ENCODE data around the gene BTNL8. TPM values are rescaled to one million over a fixed set of nuclear protein-coding genes. Genes with fewer than 3 reads are reported as not detected.

BTNL8 gene, protein sequence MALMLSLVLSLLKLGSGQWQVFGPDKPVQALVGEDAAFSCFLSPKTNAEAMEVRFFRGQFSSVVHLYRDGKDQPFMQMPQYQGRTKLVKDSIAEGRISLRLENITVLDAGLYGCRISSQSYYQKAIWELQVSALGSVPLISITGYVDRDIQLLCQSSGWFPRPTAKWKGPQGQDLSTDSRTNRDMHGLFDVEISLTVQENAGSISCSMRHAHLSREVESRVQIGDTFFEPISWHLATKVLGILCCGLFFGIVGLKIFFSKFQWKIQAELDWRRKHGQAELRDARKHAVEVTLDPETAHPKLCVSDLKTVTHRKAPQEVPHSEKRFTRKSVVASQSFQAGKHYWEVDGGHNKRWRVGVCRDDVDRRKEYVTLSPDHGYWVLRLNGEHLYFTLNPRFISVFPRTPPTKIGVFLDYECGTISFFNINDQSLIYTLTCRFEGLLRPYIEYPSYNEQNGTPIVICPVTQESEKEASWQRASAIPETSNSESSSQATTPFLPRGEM
- total RNA-seq (under 1 TPM; 0.29 to 0.30 TPM), polyA plus RNA-seq (1 to 10 TPM in 1 of 2 donors, not detected in 1; 2.0 TPM)
- long read RNA-seq, donor 1, result 0 reads
- long read RNA-seq, donor 2, result 0 reads

DNA sequence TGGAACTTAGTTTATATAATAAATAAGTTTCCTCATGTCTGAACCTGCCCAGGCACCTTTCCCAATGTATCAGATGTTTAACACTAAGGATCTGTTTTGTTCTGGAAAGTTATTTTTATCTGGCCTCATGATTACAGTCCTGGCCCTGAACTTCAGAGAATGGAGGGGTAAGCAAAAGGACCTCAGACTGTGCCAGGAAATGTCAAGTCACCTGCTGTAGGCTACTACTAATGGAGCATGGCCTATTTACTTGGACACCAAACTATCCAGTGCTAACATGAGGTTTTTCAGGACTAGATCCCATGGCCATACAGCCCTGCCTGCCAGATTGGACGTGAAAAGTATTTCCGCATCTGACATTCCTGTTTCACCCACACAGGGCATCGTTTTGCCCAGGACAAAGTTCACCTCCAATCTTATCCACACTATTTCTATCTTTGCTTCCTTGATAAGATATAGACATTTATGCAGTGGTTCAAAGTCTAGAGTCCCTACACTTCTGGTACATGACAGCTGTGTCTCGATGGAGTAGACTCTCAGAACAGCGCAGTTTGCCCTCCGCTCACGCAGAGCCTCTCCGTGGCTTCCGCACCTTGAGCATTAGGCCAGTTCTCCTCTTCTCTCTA lies at the start of gene BTNL8:
Gene BTNL8 (plus strand): TSS at position 539 of the 626 bp plus-strand sequence. CDS start 152 bp downstream, outside the sequence.
- Histone ChIP-seq H3K36me3 (ENCODE audit: control insufficient read depth in 1 of 2, insufficient read depth in 2 of 2, low read length in 1 of 2) (no peaks in the 10 kb centered on the region), H3K4me1 (ENCODE audit: control insufficient read depth in 1 of 2, insufficient read depth in 2 of 2, low read length in 2 of 2) (no peaks in the 10 kb centered on the region), H3K4me3 (ENCODE audit: low read length in 2 of 2) (no peak within 1 kb of the TSS), H3K9me3 (ENCODE audit: control insufficient read depth, low read length) (no peaks in the 10 kb centered on the region), H3K27me3 (ENCODE audit: control insufficient read depth in 1 of 2, insufficient read depth in 2 of 2, low read length in 1 of 2) (no peaks in the 10 kb centered on the region), H3K27ac (ENCODE audit: low read depth in 1 of 2, low read length in 2 of 2) (no peak within 1 kb of the TSS)
- ATAC-seq (ENCODE audit: low FRiP score) (no peak), DNase-seq (no peak)
- WGBS, 2 donors, result 85 to 90% methylated on average over 9 of the region's 9 CpGs
- intact Hi-C loops (cut with DNase I), result no loop called here

DNA sequence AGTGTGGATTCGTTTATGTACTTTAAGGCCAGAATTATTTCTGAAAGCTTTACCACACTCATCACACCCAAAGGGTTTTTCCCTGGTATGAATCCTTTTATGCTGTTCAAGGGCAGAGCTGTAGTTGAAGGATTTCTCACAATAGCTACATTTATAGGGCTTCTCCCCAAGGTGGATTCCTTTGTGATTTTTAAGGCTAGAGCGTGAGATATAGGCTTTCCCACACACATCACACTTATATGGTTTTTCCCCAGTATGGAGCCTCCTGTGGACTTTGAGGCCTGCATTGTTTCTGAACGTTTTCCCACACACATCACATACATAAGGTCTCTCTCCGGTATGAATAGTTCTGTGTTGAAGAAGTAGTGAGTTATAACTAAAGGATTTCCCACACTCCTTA lies 49.1 kb upstream of the BTNL8 start:
- intact Hi-C loops (cut with DNase I), result no loop called here
- H3K4me1 ChIP-seq (ENCODE audit: control insufficient read depth in 1 of 2, insufficient read depth in 2 of 2, low read length in 2 of 2), result no peaks in the 10 kb centered on the region
- peaks cover 17 to 20% of the 10 kb centered on the region in 2 donors for H3K36me3 ChIP-seq (ENCODE audit: control insufficient read depth in 1 of 2, insufficient read depth in 2 of 2, low read length in 1 of 2)
- no peaks in the 10 kb centered on the region for H3K27me3 ChIP-seq (ENCODE audit: control insufficient read depth in 1 of 2, insufficient read depth in 2 of 2, low read length in 1 of 2)
- no peak overlapping the region for H3K4me3 ChIP-seq (ENCODE audit: low read length in 2 of 2)
- WGBS, 2 donors, result 64 to 79% methylated on average over 4 of the region's 4 CpGs
- H3K9me3 ChIP-seq (ENCODE audit: control insufficient read depth, low read length), result peaks cover 16% of the 10 kb centered on the region
- no peak overlapping the region for H3K27ac ChIP-seq (ENCODE audit: low read depth in 1 of 2, low read length in 2 of 2)
- DNase-seq (no peak), ATAC-seq (ENCODE audit: low FRiP score) (no peak)

DNA sequence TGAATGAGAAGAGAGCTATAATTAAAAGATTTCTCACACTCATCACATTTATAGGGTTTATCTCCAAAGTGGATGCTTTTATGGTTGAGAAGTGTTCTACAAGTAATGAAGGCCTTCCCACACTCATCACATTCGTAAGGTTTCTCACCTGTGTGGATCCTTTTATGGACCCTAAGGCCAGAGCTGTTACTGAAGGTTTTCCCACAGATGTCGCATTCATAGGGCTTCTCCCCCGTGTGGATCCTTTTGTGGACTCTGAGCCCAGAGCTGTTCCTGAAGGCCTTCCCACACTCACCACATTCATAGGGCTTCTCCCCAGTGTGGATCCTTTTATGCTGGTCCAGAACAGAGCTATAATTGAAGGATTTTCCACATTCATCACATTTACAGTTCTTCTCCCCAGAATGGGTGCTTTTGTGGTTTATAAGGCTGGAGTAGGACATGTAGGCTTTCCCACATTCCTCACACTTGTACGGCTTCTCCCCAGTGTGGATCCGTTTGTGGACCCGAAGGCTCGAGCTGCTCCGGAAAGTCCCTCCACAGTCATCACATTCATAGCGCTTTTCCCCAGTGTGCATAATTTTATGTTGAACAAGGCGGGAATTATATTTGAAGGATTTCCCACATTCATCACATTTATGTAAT lies 48.4 kb upstream of the BTNL8 start:
- Histone ChIP-seq H3K4me1 (ENCODE audit: control insufficient read depth in 1 of 2, insufficient read depth in 2 of 2, low read length in 2 of 2) (no peaks in the 10 kb centered on the region), H3K36me3 (ENCODE audit: control insufficient read depth in 1 of 2, insufficient read depth in 2 of 2, low read length in 1 of 2) (peaks cover 19 to 20% of the 10 kb centered on the region in 2 donors), H3K27ac (ENCODE audit: low read depth in 1 of 2, low read length in 2 of 2) (no peak overlapping the region), H3K4me3 (ENCODE audit: low read length in 2 of 2) (no peak overlapping the region), H3K27me3 (ENCODE audit: control insufficient read depth in 1 of 2, insufficient read depth in 2 of 2, low read length in 1 of 2) (no peaks in the 10 kb centered on the region), H3K9me3 (ENCODE audit: control insufficient read depth, low read length) (peaks cover 16% of the 10 kb centered on the region)
- intact Hi-C loops (cut with DNase I), result no loop called here
- DNase-seq (no peak), ATAC-seq (ENCODE audit: low FRiP score) (no peak)
- 90 to 91% methylated on average over 10 of the region's 10 CpGs for WGBS, 2 donors

DNA sequence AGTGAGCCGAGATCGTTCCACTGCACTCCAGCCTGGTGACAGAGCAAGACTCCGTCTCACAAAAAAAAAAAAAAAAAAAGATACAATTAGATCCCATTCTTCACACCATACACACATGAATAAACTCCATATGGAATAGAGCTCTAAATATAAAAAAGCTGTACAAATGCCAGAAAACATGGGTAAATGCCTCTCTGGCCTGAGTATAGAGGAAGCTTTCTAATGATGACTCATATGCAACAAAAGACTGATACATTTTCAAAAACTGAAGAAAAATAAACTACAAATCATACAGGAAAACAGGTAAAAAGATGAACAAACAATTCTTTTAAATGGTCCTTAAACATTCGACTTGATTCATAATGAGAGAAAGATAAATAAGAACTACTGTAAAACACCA lies 46.5 kb upstream of the BTNL8 start:
- WGBS, 2 donors, result 98 to 99% methylated on average over 4 of the region's 4 CpGs
- intact Hi-C loops (cut with DNase I), result no loop called here
- Histone ChIP-seq H3K9me3 (ENCODE audit: control insufficient read depth, low read length) (peaks cover 12% of the 10 kb centered on the region), H3K27me3 (ENCODE audit: control insufficient read depth in 1 of 2, insufficient read depth in 2 of 2, low read length in 1 of 2) (no peaks in the 10 kb centered on the region), H3K27ac (ENCODE audit: low read depth in 1 of 2, low read length in 2 of 2) (no peak overlapping the region), H3K4me1 (ENCODE audit: control insufficient read depth in 1 of 2, insufficient read depth in 2 of 2, low read length in 2 of 2) (no peaks in the 10 kb centered on the region), H3K4me3 (ENCODE audit: low read length in 2 of 2) (no peak overlapping the region), H3K36me3 (ENCODE audit: control insufficient read depth in 1 of 2, insufficient read depth in 2 of 2, low read length in 1 of 2) (peaks cover 18 to 20% of the 10 kb centered on the region in 2 donors)
- ATAC-seq (ENCODE audit: low FRiP score) (no peak), DNase-seq (no peak)

DNA sequence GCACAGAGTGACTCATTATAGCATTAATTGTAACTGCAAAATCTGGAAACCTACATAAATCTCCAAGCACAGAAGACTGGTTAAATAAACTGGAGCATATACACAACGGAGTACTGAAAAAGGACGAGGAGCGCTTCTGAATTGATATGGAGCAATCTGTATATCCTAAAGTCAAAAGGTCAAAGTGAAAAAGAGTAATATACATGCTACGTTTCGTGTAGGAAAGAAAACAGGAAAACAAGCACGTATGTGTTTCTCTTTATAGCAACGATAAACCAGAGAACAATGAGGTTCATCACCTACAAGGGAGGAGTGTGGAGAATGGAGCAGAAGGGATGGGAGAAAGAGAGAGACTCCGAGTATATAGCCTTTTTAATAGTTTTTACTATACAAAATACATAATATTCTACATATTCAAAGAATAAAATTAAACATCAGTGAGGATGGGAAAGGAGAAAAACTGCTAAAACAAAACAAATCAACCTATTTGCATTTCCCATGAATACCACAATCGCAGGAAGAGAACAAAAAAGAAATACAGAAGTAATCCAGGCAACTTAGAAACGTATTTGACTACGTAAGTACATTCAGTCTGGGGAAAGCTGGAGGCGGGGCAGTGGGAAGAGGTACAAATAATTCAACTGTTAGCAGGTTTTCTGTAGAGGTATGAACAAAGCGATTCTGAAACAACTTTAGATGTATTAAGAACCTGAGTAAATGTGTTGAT lies 45.7 kb upstream of the BTNL8 start:
- H3K27me3 ChIP-seq (ENCODE audit: control insufficient read depth in 1 of 2, insufficient read depth in 2 of 2, low read length in 1 of 2), result no peaks in the 10 kb centered on the region
- H3K27ac ChIP-seq (ENCODE audit: low read depth in 1 of 2, low read length in 2 of 2), result no peak overlapping the region
- H3K9me3 ChIP-seq (ENCODE audit: control insufficient read depth, low read length), result peaks cover 12% of the 10 kb centered on the region
- no peak for DNase-seq
- H3K4me3 ChIP-seq (ENCODE audit: low read length in 2 of 2), result no peak overlapping the region
- H3K4me1 ChIP-seq (ENCODE audit: control insufficient read depth in 1 of 2, insufficient read depth in 2 of 2, low read length in 2 of 2), result no peaks in the 10 kb centered on the region
- 89 to 90% methylated on average over 13 of the region's 13 CpGs for WGBS, 2 donors
- intact Hi-C loops (cut with DNase I), result no loop called here
- peaks cover 18 to 20% of the 10 kb centered on the region in 2 donors for H3K36me3 ChIP-seq (ENCODE audit: control insufficient read depth in 1 of 2, insufficient read depth in 2 of 2, low read length in 1 of 2)
- no peak for ATAC-seq (ENCODE audit: low FRiP score)

DNA sequence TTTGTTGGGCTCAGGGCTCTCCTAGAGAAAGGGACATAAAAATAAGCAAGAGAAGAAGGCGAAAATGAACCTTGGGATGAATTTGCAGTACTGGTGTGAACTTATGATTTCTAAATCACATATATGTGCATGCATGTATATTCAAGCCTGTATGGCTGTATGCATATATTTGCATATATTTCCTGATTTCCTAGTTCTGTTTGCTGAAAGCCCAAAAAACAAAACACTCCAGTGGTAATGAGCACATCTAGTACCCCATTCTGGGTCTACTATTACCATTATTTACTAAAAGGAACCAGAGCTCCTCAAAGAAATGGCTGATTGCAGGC lies 45.1 kb upstream of the BTNL8 start:
- Histone ChIP-seq H3K9me3 (ENCODE audit: control insufficient read depth, low read length) (peaks cover 12% of the 10 kb centered on the region), H3K4me1 (ENCODE audit: control insufficient read depth in 1 of 2, insufficient read depth in 2 of 2, low read length in 2 of 2) (no peaks in the 10 kb centered on the region), H3K27ac (ENCODE audit: low read depth in 1 of 2, low read length in 2 of 2) (no peak overlapping the region), H3K27me3 (ENCODE audit: control insufficient read depth in 1 of 2, insufficient read depth in 2 of 2, low read length in 1 of 2) (no peaks in the 10 kb centered on the region), H3K4me3 (ENCODE audit: low read length in 2 of 2) (no peak overlapping the region), H3K36me3 (ENCODE audit: control insufficient read depth in 1 of 2, insufficient read depth in 2 of 2, low read length in 1 of 2) (peaks cover 18 to 20% of the 10 kb centered on the region in 2 donors)
- WGBS, 2 donors, result 93 to 96% methylated on average over 1 of the region's 1 CpG
- intact Hi-C loops (cut with DNase I), result no loop called here
- no peak for ATAC-seq (ENCODE audit: low FRiP score)
- DNase-seq, result no peak

DNA sequence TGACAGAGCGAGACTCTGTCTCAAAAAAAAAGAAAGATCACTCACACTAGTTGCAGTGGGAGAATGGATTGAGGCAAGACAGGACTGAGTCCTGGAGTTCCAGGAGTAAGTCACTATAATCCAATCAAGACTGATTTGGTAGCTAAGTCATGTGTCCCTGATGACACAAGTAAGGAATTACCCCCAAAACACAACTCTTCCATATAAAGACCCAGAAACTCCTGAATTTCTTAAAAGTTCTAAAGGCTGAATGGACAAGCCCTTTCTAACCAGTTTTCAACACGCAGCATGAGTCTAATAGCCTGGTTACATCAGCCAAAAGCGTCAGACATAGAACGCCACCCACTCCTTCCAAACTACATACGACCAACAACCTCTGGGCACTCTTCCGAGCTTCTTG lies 40.4 kb upstream of the BTNL8 start:
- Histone ChIP-seq H3K27me3 (ENCODE audit: control insufficient read depth in 1 of 2, insufficient read depth in 2 of 2, low read length in 1 of 2) (no peaks in the 10 kb centered on the region), H3K27ac (ENCODE audit: low read depth in 1 of 2, low read length in 2 of 2) (no peak overlapping the region), H3K4me1 (ENCODE audit: control insufficient read depth in 1 of 2, insufficient read depth in 2 of 2, low read length in 2 of 2) (no peaks in the 10 kb centered on the region), H3K36me3 (ENCODE audit: control insufficient read depth in 1 of 2, insufficient read depth in 2 of 2, low read length in 1 of 2) (peaks cover 4% of the 10 kb centered on the region in 2 donors), H3K4me3 (ENCODE audit: low read length in 2 of 2) (no peak overlapping the region), H3K9me3 (ENCODE audit: control insufficient read depth, low read length) (no peaks in the 10 kb centered on the region)
- intact Hi-C loops (cut with DNase I), result no loop called here
- 95 to 97% methylated on average over 6 of the region's 6 CpGs for WGBS, 2 donors
- ATAC-seq (ENCODE audit: low FRiP score) (no peak), DNase-seq (no peak)

DNA sequence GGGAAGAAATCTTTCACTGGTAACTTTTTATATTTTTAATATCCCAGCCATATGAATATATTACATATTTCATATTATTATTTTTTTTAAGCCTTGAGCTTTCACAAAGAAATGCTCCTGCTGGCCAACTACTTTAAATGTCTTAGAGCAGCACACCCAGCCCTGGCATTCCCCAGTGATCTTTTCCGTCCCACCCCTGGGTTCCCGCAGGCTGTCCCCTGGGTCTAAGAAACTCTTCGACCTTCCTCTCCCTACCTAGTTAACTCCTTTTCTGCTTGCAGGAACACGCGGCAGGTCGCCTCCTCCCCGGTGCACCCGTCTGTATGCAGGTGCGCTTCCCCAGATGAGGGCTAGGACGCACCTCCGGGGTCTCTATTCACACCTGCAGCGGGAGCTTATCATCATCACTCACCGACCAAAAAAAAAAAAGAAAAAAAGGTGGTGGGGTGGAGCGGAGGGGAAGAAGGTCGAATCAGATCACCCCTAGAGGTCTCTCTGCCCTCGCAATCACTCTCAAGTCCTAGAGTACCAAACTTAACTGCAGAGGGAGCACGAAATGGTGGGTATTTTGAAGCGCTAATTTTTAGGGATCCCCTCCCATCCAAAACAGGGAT lies 38.6 kb upstream of the BTNL8 start:
- ATAC-seq (ENCODE audit: low FRiP score), result peak; percentile 58
- Histone ChIP-seq H3K27me3 (ENCODE audit: control insufficient read depth in 1 of 2, insufficient read depth in 2 of 2, low read length in 1 of 2) (no peaks in the 10 kb centered on the region), H3K4me1 (ENCODE audit: control insufficient read depth in 1 of 2, insufficient read depth in 2 of 2, low read length in 2 of 2) (no peaks in the 10 kb centered on the region), H3K36me3 (ENCODE audit: control insufficient read depth in 1 of 2, insufficient read depth in 2 of 2, low read length in 1 of 2) (no peaks in the 10 kb centered on the region), H3K27ac (ENCODE audit: low read depth in 1 of 2, low read length in 2 of 2) (no peak overlapping the region), H3K4me3 (ENCODE audit: low read length in 2 of 2) (peak overlapping the region; percentile 29 to 93), H3K9me3 (ENCODE audit: control insufficient read depth, low read length) (no peaks in the 10 kb centered on the region)
- DNase-seq, result peak in 1 of 2 donors; percentile 50
- WGBS, 2 donors, result 0 to 1% methylated on average over 18 of the region's 18 CpGs
- intact Hi-C loops (cut with DNase I), result loop anchor here (2.0 to 5.0 kb wide), 4 partner anchors 30 to 73 kb away; partner anchors contain the start of gene MGAT1 (in 1 of the 2)

All from aorta (tissue), 5 donors.